ENCODE measurements around the gene CACNA2D3.

CACNA2D3 gene

DNA sequence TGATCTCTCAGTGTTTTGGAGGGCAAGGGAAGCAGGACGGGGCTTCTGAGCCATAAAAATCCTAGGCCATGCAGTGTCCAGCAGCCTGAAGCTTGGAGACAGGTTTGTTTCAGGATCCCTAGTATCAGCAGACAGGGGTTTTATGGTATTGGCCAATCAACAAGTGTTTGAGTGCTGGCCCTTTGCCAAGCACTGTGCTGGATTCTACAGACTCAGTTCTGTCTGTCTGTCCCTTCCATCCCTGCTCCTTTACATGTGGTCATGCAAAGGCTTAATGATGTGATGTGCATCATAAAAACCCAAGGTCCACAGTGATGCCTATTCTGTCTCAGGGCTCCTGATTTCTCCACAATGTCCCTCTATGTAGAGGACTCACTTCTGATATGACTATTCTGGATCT, 621.4 kb downstream of the CACNA2D3 start:
- H3K36me3 ChIP-seq (ENCODE audit: low read length): no peaks in the 10 kb centered on the region
- no peak for TF ChIP-seq EZH2phosphoT487 (conservative IDR thresholded peaks at IDR 0.05; ENCODE audit: low read length)
- TF ChIP-seq, protein P1, sequence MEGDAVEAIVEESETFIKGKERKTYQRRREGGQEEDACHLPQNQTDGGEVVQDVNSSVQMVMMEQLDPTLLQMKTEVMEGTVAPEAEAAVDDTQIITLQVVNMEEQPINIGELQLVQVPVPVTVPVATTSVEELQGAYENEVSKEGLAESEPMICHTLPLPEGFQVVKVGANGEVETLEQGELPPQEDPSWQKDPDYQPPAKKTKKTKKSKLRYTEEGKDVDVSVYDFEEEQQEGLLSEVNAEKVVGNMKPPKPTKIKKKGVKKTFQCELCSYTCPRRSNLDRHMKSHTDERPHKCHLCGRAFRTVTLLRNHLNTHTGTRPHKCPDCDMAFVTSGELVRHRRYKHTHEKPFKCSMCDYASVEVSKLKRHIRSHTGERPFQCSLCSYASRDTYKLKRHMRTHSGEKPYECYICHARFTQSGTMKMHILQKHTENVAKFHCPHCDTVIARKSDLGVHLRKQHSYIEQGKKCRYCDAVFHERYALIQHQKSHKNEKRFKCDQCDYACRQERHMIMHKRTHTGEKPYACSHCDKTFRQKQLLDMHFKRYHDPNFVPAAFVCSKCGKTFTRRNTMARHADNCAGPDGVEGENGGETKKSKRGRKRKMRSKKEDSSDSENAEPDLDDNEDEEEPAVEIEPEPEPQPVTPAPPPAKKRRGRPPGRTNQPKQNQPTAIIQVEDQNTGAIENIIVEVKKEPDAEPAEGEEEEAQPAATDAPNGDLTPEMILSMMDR (IDR thresholded peaks at IDR 0.05; ENCODE audit: insufficient read depth, low read length, poor library complexity, severe bottlenecking): no peak
- no peak overlapping the region for H3K9ac ChIP-seq (ENCODE audit: low read length)
- H2AFZ ChIP-seq (ENCODE audit: low read depth, low read length, severe bottlenecking): no peak overlapping the region
- no peaks in the 10 kb centered on the region for H3K27me3 ChIP-seq (ENCODE audit: low read length)
- no peak overlapping the region for H3K27ac ChIP-seq (ENCODE audit: low read depth, low read length)
- H3K9me2 ChIP-seq (replicated peaks; ENCODE audit: insufficient read depth, low read length): no peaks in the 10 kb centered on the region
- no peak overlapping the region for H3K4me3 ChIP-seq (ENCODE audit: insufficient read depth, low read length, poor library complexity, severe bottlenecking)
- H3F3A ChIP-seq (ENCODE audit: insufficient read depth): no peaks in the 10 kb centered on the region
- H3K9me3 ChIP-seq (ENCODE audit: insufficient read depth, low read length): no peaks in the 10 kb centered on the region
- H3K4me2 ChIP-seq (ENCODE audit: low read depth, low read length, poor library complexity, severe bottlenecking): no peak overlapping the region
- no peaks in the 10 kb centered on the region for H3K79me2 ChIP-seq (ENCODE audit: insufficient read depth, low read length)
- H4K20me1 ChIP-seq (ENCODE audit: low read depth, low read length): no peaks in the 10 kb centered on the region

GRCh38 chr3:54744291-54744690, 621.9 kb downstream of the CACNA2D3 start:
- H3K4me3 ChIP-seq (ENCODE audit: insufficient read depth, low read length, poor library complexity, severe bottlenecking): no peak overlapping the region
- no peaks in the 10 kb centered on the region for H3K79me2 ChIP-seq (ENCODE audit: insufficient read depth, low read length)
- no peak overlapping the region for H3K27ac ChIP-seq (ENCODE audit: low read depth, low read length)
- no peak overlapping the region for H3K9ac ChIP-seq (ENCODE audit: low read length)
- H2AFZ ChIP-seq (ENCODE audit: low read depth, low read length, severe bottlenecking): no peak overlapping the region
- H3K9me2 ChIP-seq (replicated peaks; ENCODE audit: insufficient read depth, low read length): no peaks in the 10 kb centered on the region
- no peaks in the 10 kb centered on the region for H3F3A ChIP-seq (ENCODE audit: insufficient read depth)
- H4K20me1 ChIP-seq (ENCODE audit: low read depth, low read length): no peaks in the 10 kb centered on the region
- no peaks in the 10 kb centered on the region for H3K9me3 ChIP-seq (ENCODE audit: insufficient read depth, low read length)
- no peak overlapping the region for H3K4me2 ChIP-seq (ENCODE audit: low read depth, low read length, poor library complexity, severe bottlenecking)
- no peaks in the 10 kb centered on the region for H3K36me3 ChIP-seq (ENCODE audit: low read length)
- H3K27me3 ChIP-seq (ENCODE audit: low read length): no peaks in the 10 kb centered on the region
- TF ChIP-seq EZH2phosphoT487 (conservative IDR thresholded peaks at IDR 0.05; ENCODE audit: low read length): no peak
- TF ChIP-seq, protein P1 (IDR thresholded peaks at IDR 0.05; ENCODE audit: insufficient read depth, low read length, poor library complexity, severe bottlenecking): no peak

DNA sequence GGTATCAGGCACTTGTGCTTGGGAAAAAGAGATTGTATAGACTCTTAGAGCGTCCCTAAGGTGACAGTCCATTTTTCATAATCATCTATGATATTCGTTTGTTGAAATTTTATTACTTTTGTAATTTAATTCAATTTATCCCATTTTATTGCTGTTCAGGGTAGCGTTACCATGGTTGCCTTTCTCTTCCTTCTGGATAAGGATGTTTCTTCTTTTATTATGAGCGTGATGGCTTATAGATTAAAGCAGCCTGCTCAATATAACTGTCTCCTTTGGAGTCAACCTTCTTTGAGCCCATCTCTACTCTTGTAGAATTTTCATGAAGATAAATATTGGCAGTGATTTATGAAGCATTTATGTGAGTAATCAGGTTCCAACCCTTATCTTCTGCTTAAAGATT, 623.5 kb downstream of the CACNA2D3 start:
- TF ChIP-seq EZH2phosphoT487 (conservative IDR thresholded peaks at IDR 0.05; ENCODE audit: low read length): no peak
- TF ChIP-seq, protein P1 (IDR thresholded peaks at IDR 0.05; ENCODE audit: insufficient read depth, low read length, poor library complexity, severe bottlenecking): no peak
- H3K27me3 ChIP-seq (ENCODE audit: low read length): no peaks in the 10 kb centered on the region
- H3K9ac ChIP-seq (ENCODE audit: low read length): no peak overlapping the region
- no peak overlapping the region for H3K4me3 ChIP-seq (ENCODE audit: insufficient read depth, low read length, poor library complexity, severe bottlenecking)
- no peak overlapping the region for H2AFZ ChIP-seq (ENCODE audit: low read depth, low read length, severe bottlenecking)
- H3K9me2 ChIP-seq (replicated peaks; ENCODE audit: insufficient read depth, low read length): no peaks in the 10 kb centered on the region
- no peak overlapping the region for H3K4me2 ChIP-seq (ENCODE audit: low read depth, low read length, poor library complexity, severe bottlenecking)
- H4K20me1 ChIP-seq (ENCODE audit: low read depth, low read length): no peaks in the 10 kb centered on the region
- no peaks in the 10 kb centered on the region for H3K79me2 ChIP-seq (ENCODE audit: insufficient read depth, low read length)
- H3F3A ChIP-seq (ENCODE audit: insufficient read depth): no peaks in the 10 kb centered on the region
- no peaks in the 10 kb centered on the region for H3K9me3 ChIP-seq (ENCODE audit: insufficient read depth, low read length)
- no peaks in the 10 kb centered on the region for H3K36me3 ChIP-seq (ENCODE audit: low read length)
- no peak overlapping the region for H3K27ac ChIP-seq (ENCODE audit: low read depth, low read length)

Data from SU-DHL-6 (cell line).